GM12878 (cell line): ENCODE measurements around the gene ADCK1.

Experiments
- CTCF ChIP-seq, 3 experiments: IDR thresholded peaks in 2 of 3; conservative IDR thresholded peaks in 1 of 3; 2 replicates each; pipeline ENCODE4 v1.5.1; 2011; ENCODE audit warnings: low read depth in 3 of 3, low read length in 3 of 3, mild to moderate bottlenecking in 3 of 3, control low read depth in 2 of 3, moderate library complexity in 2 of 3, inconsistent platforms in 1 of 3, mixed read lengths in 1 of 3; ENCODE audit not compliant: control insufficient read depth in 2 of 3, insufficient read depth in 1 of 3; ENCODE audit errors: extremely low read depth in 1 of 3
- EGR1 ChIP-seq, 2 experiments: IDR thresholded peaks; 1 replicate in 1 of 2; 2 replicates in 1 of 2; pipeline ENCODE4 v1.6.1; 2011 to 2012; ENCODE audit warnings: low read depth in 2 of 2, low read length in 2 of 2, borderline replicate concordance in 1 of 2, mild to moderate bottlenecking in 1 of 2, moderate library complexity in 1 of 2
- EZH2 ChIP-seq: IDR thresholded peaks from 2 replicates; pipeline ENCODE4 v1.6.1; 2012; ENCODE audit warnings: low read depth, mild to moderate bottlenecking, control low read depth, inconsistent platforms, low read length, borderline replicate concordance; ENCODE audit not compliant: control insufficient read depth
- RUNX3 ChIP-seq: IDR thresholded peaks from 2 replicates; pipeline ENCODE4 v1.6.1; 2012; ENCODE audit warnings: low read length, inconsistent platforms
- USF1 ChIP-seq: IDR thresholded peaks from 2 replicates; pipeline ENCODE4 v1.6.1; 2011; ENCODE audit warnings: borderline replicate concordance, low read depth, mild to moderate bottlenecking, moderate library complexity, mixed read lengths, low read length; ENCODE audit not compliant: insufficient read depth; ENCODE audit errors: extremely low read length
- TF ChIP-seq, protein P1 (sequence below): IDR thresholded peaks from 2 replicates; pipeline ENCODE4 v1.6.1; 2011; ENCODE audit warnings: mild to moderate bottlenecking, low read depth, low read length, moderate library complexity; ENCODE audit not compliant: insufficient replicate concordance

DNA sequence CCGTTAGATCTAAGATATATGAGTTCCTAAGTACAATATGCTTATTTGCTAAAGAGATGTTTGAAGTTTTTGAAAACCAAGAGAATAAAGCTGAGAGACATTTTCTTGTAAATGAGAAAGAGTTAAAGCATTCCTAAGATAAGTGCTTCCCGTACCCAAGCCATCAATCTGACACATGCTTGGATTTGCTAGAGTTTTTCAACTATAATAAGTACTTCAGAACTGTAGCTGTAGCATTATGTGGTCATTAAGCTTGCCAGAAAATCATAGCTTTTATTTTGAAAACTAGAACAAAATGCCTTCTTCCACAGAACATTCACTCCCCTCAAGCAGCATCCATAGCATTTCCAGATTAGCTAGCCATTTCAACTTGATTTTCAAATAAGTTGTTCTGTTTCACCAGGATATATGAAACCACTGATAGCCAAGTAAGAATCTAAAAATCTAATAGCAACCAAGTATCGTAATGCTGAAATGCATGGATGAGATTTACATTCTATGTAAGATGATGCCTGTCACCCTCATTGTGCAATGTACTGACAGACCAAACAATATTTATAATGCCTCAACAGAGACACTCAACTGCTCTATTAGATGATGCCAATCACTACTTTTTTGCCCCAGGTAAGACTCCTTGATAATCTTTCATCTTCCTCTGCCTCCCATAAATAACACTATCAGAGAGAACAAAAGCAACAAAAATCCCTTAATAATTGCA lies 47.0 kb upstream of the ADCK1 start:
- TF ChIP-seq RUNX3 (no peak), CTCF (IDR thresholded peaks at IDR 0.05 in 2 of 3, conservative IDR thresholded peaks at IDR 0.05 in 1 of 3; ENCODE audit: control insufficient read depth in 2 of 3, extremely low read depth in 1 of 3, insufficient read depth in 1 of 3, low read depth in 3 of 3, low read length in 3 of 3) (no peak), USF1 (no peak), EZH2 (no peak), EGR1 (IDR thresholded peaks at IDR 0.05; ENCODE audit: borderline replicate concordance in 1 of 2, low read depth in 2 of 2, low read length in 2 of 2) (no peak)
- TF ChIP-seq, protein P1, sequence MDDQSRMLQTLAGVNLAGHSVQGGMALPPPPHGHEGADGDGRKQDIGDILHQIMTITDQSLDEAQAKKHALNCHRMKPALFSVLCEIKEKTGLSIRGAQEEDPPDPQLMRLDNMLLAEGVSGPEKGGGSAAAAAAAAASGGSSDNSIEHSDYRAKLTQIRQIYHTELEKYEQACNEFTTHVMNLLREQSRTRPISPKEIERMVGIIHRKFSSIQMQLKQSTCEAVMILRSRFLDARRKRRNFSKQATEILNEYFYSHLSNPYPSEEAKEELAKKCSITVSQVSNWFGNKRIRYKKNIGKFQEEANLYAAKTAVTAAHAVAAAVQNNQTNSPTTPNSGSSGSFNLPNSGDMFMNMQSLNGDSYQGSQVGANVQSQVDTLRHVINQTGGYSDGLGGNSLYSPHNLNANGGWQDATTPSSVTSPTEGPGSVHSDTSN: no peak
